HG02763 (cell line): Measurements from ENCODE around the gene FERMT1.

Source experiments
- ATAC-seq: cut with Tn5 transposase; IDR thresholded peaks from one replicate; pipeline ENCODE4 v1.9.1; 2021; ENCODE audit warnings: mild to moderate bottlenecking, moderate library complexity; ENCODE audit not compliant: unreplicated experiment

The FERMT1 gene, protein sequence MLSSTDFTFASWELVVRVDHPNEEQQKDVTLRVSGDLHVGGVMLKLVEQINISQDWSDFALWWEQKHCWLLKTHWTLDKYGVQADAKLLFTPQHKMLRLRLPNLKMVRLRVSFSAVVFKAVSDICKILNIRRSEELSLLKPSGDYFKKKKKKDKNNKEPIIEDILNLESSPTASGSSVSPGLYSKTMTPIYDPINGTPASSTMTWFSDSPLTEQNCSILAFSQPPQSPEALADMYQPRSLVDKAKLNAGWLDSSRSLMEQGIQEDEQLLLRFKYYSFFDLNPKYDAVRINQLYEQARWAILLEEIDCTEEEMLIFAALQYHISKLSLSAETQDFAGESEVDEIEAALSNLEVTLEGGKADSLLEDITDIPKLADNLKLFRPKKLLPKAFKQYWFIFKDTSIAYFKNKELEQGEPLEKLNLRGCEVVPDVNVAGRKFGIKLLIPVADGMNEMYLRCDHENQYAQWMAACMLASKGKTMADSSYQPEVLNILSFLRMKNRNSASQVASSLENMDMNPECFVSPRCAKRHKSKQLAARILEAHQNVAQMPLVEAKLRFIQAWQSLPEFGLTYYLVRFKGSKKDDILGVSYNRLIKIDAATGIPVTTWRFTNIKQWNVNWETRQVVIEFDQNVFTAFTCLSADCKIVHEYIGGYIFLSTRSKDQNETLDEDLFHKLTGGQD

DNA sequence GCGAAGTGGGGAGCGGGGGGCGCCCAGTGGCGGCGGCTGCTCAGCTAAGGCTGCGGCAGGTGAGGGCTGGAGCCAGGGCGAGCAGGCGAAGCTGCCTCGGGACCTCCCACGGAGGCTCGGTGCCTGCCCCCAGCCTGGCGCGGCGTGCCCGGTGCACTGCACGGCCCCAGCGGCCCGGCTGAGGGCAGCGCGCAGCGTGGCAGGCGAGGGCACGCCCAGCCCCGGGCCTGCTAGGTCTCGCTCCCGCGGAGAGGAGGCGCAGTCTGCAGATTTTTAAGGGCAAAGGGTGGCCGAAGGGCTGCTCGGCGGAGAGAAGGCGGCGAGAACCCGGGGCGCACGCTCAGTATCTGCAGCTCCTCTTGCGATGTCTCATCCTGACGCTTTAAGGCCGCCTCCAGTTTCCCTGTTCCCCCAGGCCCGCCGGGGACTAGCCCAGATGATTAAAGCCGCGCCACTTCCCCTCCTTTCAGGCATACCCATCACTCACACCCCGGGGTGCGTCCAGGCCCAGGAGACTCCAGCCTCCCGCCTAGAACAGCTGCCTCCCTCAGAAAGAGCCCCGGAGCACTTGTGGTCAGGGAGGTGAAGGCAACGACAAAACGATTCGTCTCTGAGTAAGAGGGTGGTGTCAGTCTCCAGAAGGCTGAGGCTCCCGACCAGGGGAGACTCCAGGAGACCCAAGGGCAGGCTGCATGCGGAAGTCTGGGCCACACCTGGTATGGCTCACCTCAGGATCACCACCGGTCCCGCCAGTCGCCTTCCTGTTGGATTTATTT lies at the start of gene FERMT1:
FERMT1 (minus strand) TSS at position 158 of the 776 bp plus-strand sequence. CDS start 3,476 bp downstream, outside the sequence.
- ATAC-seq, result no peak

DNA sequence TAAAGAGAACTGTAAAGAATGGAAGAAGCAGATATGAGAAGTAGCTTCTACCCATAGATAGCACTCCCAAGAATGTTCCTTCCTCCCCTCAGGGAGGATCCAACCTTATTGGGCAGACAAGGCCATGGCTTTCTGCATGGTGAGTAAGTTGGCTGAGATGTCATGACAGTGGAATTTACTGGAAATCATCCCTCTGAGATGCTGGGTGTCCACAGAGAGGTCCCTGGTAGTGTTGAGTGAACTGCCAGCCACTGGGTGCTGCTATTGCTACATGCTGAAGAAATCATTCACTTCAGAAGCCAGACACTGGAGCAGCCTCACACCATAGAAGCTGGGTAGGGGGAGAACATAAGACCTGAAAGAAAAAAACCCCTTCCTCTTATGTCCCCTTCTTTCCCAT lies 46.4 kb upstream of the FERMT1 start:
- no peak for ATAC-seq

DNA sequence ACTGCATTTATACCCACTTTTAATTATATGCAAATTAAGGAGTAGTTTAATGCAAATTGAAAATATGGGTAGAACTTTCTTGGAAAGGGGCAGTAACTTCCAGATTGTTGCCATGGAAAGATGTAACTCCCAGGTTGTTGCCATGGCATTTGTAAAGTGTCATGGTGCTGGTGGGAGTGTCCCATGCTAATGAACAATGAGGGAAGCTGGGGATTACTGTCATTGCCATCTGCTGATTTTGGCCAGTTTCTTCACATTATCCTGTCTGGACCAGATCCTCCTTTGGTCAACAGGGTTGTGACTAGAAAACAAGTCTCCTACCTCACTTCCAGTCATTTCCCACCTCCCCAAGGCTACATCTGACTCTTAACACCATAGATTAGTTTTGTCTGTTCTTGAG lies 45.4 kb upstream of the FERMT1 start:
- no peak for ATAC-seq

DNA sequence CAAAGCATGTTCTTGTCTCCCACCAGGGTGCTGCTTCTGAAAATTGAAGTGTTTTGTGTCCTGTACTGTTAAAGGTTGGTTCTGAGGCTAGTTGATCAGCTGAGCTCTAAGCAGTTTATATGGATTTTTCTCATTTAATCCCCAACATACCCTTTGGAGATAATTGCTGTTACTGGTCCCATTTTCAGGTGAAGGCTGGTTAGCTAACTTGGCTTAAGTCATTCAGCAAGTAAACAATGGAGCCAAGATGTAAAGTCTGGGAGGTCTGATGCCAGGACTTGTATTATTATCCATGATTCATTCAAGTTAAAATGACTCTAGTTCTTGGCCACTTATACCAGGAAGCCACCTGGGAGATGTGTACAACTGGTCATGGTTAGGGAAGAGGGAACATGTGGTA lies 42.5 kb upstream of the FERMT1 start:
- no peak for ATAC-seq

DNA sequence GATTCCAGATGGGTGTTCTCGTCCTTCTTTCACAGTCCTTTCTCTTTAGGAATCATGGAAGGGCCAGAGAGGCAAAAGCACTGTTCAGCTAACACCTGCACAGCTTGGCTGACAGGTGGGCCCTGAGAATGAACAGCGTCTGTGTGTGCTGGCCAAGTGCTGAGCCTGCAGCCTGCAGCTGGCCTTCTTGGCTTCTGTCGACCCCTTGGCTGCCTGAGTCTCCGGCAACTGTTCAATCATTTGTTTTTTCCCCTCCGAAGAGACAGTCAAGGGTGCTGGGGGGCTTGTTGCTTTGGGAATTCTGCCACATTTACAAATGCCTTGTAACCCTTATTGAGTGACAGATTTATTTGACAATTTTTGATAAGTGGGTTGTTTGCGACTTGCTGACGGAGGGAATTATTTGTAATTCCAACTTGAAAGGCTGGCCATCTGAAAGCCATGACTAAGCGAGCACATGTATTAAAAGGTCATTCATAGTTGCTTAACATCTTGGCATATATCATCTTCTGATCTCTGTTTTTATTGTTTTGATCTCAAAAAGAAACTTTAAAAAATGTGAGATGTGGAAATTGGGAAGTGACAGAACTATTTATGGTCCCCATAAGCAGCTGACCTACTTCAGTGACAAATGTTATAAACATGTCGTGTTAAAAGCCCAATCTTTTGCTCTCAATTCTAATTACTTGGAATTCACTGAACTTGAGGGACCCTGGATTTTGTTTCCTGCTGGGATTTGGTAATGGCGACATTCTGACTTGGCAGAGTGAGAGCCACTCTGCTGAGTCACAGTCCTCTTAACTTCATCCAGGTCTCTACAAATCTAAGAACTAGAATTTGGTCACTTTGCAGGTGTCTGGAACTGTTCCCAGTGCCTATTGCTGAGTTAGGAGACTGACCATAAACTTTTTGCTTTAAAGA lies 41.9 kb upstream of the FERMT1 start:
- no peak for ATAC-seq

DNA sequence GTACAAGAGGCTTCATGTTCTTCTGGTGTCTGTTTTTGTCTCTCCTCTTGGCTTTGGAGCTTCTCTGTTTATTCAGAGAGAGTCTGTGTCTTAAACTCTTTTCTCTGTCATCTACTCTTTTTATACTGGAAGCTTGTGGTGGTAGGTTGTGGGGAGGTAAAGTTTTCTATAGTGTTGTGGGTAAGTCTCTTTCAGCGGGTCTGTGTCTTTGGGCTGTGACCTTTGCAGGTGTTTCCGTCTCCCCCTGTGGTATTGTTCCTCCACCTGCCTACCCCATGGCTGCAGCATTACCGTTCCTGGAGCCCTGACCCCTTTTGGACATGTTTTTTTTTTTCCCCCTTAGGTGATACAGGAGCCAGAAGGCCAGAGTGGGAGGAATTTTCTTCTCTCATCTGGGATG lies 37.9 kb upstream of the FERMT1 start:
- ATAC-seq, result no peak

DNA sequence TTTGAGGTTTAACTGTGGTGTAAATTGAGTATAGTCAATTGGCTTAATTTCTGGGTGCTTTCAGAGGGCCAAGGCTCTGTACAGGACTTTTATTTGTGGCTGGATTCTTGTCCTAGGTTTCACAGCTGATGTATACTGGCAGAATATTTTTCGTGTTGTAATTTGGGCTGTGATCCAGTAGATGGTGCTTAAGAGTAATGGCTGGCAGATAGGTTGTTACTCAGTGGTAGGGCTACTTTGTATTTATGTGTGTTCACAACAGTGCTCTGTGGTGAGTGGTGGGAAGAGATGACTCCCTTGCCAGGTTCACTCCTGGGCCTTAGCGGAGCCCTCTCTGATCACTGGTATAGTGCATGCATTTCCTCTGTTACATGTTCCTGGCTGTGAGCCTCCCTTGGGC lies 34.5 kb upstream of the FERMT1 start:
- ATAC-seq, result no peak

DNA sequence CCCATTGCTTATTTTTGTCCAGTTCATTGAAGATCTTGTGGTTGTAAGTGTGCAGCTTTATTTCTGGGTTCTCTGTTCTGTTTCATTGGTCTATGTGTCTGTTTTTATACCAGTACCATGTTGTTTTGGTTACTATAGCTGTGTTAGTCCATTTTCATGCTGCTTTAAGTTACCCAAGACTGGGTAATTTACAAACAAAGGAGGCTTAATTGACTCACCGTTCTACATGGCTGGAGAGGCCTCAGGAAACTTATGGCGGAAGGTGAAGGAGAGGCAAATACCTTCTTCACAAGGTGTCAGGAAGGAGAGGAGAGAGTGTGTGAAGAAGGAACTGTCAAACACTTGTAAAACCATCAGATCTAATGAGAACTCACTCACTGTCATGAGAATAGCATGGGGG lies 29.9 kb upstream of the FERMT1 start:
- ATAC-seq, result no peak

DNA sequence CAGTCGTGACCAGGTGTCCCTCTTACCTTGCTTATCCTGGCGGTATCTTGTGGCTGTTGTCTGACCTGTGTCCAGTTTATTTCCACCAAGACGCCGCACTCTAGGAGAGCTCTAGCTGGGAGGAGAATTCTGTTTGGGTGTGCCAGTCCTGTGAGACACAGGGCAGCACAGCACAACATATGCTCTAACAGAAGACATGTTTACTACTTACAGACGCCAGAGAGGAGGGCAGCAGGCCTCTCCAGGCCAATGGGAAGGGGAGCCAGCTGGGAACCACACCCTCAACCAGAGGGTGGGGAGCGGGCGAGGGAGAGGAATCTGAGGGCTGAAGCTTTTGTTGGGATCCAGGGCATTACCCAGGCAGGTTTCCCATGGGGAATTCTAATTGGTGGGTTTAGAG lies 25.2 kb upstream of the FERMT1 start:
- no peak for ATAC-seq

DNA sequence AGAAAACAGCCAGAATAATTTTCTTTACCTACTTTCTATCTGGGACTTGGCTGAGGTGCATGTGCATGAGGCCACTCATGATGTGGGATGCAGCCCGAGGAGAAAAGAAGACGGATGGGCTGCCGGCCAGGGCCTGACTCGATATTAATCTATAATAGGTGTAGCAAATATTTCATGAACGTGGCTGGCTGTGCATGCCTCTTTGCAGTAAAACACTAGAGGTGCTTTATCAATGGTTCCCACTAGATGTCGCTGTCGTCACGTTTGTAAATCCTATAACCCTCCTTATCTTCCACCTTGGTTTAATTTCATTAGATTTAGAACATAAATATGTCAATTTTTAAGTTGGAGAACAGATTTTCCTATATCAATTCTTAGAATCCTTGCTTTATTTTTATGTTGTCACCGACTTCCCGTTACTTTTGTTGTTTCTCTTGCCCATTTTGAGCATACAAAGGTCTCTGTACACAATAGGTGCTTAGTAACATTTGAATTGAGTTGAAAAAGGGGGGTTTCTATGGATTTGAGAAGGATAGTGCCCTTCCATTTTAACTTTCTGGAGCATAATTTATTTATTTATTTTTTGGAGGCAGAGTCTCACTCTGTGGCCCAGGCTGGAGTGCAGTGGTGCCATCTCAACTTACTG lies 19.6 kb upstream of the FERMT1 start:
- ATAC-seq, result no peak

DNA sequence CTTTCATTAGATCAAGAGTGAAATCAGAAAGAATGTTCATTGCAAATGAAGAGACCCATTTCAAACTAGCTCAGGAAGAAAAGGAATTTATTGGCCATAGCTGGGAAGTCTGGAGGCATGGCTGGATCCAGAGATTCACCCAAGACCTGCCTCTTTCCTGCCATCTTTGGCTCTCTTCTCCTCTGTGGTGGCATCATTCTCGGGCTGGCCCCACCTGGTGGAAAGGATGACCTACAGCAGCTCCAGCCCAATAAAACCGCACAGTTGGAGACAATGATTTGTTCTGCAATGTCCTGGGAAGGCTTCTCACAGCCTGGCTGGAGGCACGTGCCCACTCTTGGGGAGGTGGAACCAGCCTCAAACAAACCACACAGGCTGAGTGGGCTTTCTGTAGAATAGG lies 18.1 kb upstream of the FERMT1 start:
- ATAC-seq, result no peak

DNA sequence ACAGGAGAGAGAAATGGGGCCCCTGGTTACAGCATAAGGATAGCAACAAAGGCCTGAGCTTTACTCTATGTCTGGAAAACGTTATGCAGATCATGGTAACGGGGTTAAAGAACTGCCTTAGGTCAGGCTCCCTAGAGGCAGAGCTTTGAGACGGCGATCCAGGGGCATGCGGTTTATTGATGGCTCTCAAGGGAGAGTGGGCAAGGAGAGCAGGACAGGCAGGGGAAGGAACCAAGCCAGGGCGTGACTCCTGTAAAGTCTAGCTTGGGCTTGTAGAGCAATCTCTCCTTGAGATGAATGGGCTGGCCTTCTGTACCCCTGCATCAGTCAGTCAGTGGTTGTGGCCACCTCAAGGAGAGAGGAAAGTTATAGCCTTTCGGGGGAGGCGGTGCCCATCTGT lies 12.5 kb upstream of the FERMT1 start:
- ATAC-seq, result no peak

DNA sequence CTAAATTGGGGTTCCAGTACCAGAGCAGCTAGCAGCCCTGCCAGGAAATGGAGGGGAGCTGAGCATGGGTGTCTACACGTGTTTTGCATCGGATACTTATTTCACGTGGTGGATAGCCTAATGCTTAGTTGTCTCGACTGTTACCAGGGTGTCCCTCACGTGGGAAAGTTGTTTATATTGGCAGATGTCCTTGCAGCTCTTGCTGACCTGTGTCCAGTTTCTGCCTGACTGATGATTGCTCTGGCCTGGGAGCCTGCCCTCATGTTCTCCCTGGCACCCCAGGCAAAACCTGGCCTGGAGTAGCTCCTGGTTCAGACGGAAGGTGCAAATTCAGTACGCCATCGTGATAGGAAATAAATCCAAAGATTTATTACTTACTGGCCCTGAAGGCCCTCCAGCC lies 11.8 kb upstream of the FERMT1 start:
- ATAC-seq, result no peak

DNA sequence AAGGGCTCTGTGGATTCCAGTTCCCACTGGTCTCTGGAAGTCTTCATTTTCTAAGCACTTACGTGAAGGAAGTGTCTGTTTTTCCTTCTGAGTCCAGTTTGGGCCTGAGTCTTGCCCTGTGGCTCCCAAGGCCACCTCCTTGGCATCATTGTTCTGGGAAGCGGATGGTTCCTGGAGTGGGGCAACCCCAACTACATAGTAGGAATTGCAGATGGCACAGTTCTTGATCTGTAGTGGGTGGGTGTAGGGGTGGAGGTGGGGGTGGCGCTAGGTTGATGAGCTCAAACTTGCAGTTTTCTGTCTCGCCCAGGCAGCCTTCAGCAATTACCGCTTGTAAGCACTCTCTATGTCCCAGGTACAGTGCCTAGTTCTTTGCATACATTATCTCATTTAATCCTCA lies 7.2 kb upstream of the FERMT1 start:
- ATAC-seq, result no peak

DNA sequence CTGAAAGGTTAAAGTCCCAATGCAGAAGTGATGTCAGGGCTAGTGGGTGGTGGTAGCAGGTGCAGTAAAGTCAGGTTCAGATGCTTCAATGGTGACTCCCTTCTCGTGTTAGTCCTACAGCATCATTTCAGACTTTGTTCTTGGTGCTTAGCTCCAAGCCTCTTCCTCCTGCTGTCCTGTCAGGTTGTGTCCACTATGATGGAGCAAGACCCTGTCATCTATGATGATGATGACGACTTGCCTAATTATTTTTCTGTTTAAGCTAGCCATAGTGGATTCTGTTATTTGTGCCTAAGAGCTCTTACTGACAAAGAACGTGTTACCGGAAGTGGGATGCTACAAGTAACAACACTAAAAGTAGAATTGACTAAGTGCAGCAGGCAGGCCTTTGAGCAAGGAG lies 5.0 kb upstream of the FERMT1 start:
- ATAC-seq, result no peak

DNA sequence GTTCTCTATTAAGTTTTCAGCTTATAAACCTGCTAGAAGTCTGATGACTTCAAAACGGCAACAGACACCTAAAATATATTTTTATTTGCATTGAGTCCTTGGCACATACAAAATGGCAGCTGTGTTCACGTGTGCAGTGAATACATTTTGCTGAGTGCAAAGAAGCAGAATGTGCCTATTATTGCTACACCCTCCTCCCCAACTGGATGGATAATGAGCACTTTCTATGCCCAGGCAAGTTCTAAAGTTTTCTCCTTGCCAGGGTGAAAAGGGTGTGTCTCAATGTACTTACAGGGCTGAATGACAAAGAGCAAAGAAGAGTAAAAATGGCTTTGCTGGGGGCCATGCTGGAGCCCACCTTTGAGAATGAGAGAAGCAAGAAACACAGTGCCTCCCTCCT lies 4.0 kb upstream of the FERMT1 start:
- ATAC-seq, result no peak

DNA sequence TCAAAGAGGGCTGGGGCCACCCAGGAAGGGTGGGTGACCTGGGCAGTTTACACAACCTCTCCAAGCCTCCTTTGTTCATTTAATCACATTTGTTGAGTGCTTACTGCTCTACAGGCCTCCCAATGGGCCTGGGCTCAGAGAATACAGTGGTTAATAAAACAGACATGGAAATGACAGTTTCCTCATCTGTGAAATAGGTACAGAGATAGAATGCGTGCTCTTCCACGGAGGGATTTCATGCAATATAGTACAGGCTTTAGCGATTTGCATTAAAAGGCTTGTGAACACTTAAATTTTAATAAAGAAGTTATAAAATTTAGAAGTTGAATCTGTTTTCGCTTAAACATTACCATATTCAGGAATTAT lies 802 bp upstream of the FERMT1 start:
- ATAC-seq, result no peak

DNA sequence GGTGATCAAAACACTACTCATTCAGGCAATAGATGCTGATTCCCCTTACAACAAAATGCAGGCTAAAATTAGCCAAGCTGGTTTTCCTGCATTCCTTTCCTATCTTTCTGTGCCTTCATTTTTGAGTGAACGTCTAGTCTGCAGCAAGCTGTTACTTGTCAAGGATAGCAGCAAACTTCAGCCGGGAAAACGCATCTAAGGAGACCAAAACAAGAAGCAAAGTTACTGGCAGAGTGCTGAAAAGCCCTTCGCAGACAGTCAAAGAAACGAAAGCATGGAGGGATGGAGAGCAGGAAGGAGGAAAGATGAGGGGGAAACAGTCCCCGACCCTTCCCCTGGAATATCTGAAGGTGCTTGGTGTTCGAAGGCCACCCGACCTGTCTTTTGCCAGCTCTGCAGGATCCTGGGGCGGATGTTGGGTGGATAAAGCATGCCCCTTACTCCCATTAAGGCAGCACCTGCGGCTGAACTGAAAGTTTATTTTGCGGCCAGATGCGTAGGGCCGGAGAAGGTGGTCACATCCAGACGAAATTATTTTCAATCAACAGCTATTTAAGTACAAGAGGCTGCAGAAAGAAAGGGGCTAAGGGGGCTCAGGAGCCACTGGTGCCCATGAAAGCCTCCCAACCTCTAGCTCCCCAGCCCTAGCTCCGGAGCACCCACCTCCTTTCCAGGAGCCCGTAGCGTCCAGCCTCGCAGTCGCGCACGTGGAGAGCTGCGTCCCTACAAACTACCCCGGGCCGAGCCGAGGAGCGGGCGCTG lies 538 bp downstream of the FERMT1 start:
- no peak for ATAC-seq

DNA sequence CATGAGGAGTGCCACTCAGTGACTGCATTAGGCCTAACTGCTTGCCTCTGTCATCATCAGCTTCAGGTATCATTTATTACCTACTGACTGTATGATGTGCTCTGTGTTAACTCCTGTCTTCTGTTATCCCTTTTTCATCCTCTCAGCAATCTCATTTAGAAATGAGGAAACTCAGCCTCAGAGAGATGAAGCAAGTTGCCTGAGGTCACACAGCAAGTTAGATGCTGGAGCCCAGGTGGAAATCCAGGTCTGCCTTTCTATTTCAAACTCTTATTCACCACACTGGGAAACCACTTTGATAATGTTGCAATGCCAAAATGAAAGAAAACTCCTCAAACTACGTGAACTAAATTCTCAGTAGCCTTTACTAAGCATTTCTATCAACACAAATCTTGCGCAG lies 1.3 kb downstream of the FERMT1 start:
- ATAC-seq, result no peak
